Pancreas (tissue), 10 donors: ENCODE results near the gene GJD2. TPM values are rescaled to one million over a fixed set of nuclear protein-coding genes. Genes with fewer than 3 reads are reported as not detected.

ENCODE experiments used
- ATAC-seq, 4 donors: fragments of 200-7000 bp; cut with Tn5 transposase; one replicate each; pipeline versions ENCODE4 v1.8.0 to v1.9.1; 2020; ENCODE audit warnings: mild to moderate bottlenecking in 4 of 4, moderate library complexity in 4 of 4
- DNase-seq, 6 donors: peaks; one replicate each; pipeline ENCODE4 v3.0.0-alpha.2; 2020
- FAIRE-seq: peaks from 2 replicates; lab custom pipeline; 2012; peaks lifted over from hg19 to GRCh38; lab: Jason Lieb, UNC
- H3K27ac ChIP-seq, 4 donors: fragments of 200-600 bp; sonication (generic); 1 replicate in 3 of 4; 2 replicates in 1 of 4; pipeline versions ENCODE4 v1.5.0 to v1.8.0; 2020
- H3K27me3 ChIP-seq, 4 donors: fragments of 200-600 bp; one replicate each; pipeline ENCODE4 v1.8.0; 2021
- H3K36me3 ChIP-seq, 3 donors: fragments of 200-600 bp; sonication (generic) in 1 of 3; one replicate each; pipeline versions ENCODE4 v1.5.0 to v1.8.0; 2020 to 2021
- H3K4me1 ChIP-seq, 3 donors: fragments of 200-600 bp; one replicate each; pipeline ENCODE4 v1.8.0; 2021
- H3K4me3 ChIP-seq, 4 donors: fragments of 200-600 bp; sonication (generic) in 2 of 4; one replicate each; pipeline versions ENCODE4 v1.5.0 to v1.8.0; 2020 to 2021
- H3K9me3 ChIP-seq, 4 donors: fragments of 200-600 bp; one replicate each; pipeline ENCODE4 v1.8.0; 2021
- WGBS, 2 donors: extraction: QIAGEN DNeasy Blood & Tissue Kit; methylation state at CpG; one replicate each; pipeline ENCODE4 v1.1.7; 2013; 5-methylcytosine and 5-hydroxymethylcytosine counted together
- intact Hi-C, 3 donors: fragments of 100-400 bp; cut with DNase I; formaldehyde crosslinking; loops; one replicate each; pipeline versions ENCODE4 v1.11.1 to v1.14.2; 2022
- polyA plus RNA-seq, 2 donors: library from polyadenylated mRNA; stranded (reverse); fragments of 200-250 nt; gene quantifications; one replicate each; pipeline ENCODE4 v1.2.3, GENCODE V29; 2013
- total RNA-seq, 6 donors: library from RNA; stranded (reverse); fragmentation: NEBNext Ultra II Directional in 4 of 6; extraction: Animal tissue kit (Norgen Biotek cat#: 25700) in 4 of 6; gene quantifications; one replicate each; pipeline versions ENCODE4 v1.2.1 to v1.2.4, GENCODE V29; 2021 to 2023
- TF ChIP-seq, protein P1 (sequence below), 4 donors: fragments of 200-600 bp; sonication (generic) in 3 of 4; IDR thresholded peaks; one replicate each; pipeline versions ENCODE4 v1.5.0 to v1.8.0; 2021; ENCODE audit warnings: antibody characterized with exemption in 4 of 4
- donor health status: healthy with polysubstance abuse.
- donor health status: DM: no; HTN: no; CAD: no; lungs with moderate emphysema.
- donor health status: DM: no; HTN: no; CAD: no.
- donor health status: control.
- donor health status: control.
- donor health status: Bipolar disorder and iron deficiency.
- donor health status: DM: yes; HTN: yes; CAD: no.
- donor health status: DM: no; HTN: no; CAD: no.
- donor health status: DM: no; HTN: no; CAD: no.
- donor health status: DM: yes; HTN: yes; CAD: no.

GJD2 gene
- 1 to 10 TPM in 5 of 6 donors, under 1 TPM in 1; 0.88 to 4.3 (median 2.3) TPM for total RNA-seq
- polyA plus RNA-seq, result 10 to 100 TPM in 1 of 2 donors, 1 to 10 TPM in 1; 5.2 to 25.5 TPM

DNA sequence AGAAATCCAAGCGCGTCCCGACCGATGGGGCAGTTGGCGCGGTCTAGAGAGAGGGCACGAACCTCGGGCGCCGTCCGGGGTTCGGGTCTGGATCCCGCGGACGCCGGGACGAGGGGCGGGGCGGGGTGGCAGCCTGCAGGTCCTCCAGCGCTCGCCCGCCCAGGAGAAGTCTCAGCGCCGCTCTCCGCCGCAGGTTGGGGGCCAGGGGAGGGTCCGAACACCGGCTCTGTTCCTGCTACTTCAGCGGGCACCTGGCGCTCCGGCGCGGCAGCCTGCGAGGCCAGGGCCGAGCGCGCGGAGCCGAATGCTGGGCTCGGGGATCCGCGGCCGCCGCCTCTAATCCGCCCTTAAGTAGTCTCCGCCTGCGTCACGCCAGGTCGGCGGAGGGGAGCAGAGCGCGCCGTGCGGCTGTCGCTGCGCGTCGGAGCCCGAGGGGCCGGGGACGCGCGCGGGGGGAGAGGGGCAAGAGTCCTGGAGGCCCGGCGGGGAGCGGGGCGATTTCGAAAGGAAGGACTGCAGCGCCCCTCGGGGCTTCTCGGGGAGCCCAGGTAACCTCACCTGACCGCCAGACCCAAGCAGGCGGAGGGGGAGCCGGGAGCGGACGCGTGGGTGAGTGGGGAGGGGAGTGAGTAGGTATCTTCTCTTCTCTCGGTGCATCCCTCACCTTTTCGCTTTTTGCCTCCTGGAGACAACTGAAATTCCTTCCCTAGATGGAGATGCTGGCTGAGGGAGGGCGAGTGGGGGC, at the start of gene GJD2:
Gene GJD2, minus strand, starts transcription at position 325 of the 745 bp plus-strand sequence. CDS start 510 bp downstream, outside the sequence.
- Histone ChIP-seq H3K9me3 (no peaks in the 10 kb centered on the region), H3K36me3 (no peaks in the 10 kb centered on the region), H3K27ac (peak within 1 kb of the TSS in 1 of 4 donors; percentile 5), H3K4me1 (peaks cover 0 to 3% (median 0%) of the 10 kb centered on the region in 3 donors), H3K4me3 (peak within 1 kb of the TSS in 3 of 4 donors; percentile 10 to 46 (median 24)), H3K27me3 (peaks cover 0 to 24% (median 3%) of the 10 kb centered on the region in 4 donors)
- intact Hi-C loops, result no loop called here
- ATAC-seq (peak; percentile 17 to 80 (median 70)), DNase-seq (peak in 4 of 6 donors; percentile 14 to 75 (median 40)), FAIRE-seq (no peak)
- 1% methylated on average over 66 to 81 of the region's 81 CpGs for WGBS, 2 donors
- TF ChIP-seq, protein P1, sequence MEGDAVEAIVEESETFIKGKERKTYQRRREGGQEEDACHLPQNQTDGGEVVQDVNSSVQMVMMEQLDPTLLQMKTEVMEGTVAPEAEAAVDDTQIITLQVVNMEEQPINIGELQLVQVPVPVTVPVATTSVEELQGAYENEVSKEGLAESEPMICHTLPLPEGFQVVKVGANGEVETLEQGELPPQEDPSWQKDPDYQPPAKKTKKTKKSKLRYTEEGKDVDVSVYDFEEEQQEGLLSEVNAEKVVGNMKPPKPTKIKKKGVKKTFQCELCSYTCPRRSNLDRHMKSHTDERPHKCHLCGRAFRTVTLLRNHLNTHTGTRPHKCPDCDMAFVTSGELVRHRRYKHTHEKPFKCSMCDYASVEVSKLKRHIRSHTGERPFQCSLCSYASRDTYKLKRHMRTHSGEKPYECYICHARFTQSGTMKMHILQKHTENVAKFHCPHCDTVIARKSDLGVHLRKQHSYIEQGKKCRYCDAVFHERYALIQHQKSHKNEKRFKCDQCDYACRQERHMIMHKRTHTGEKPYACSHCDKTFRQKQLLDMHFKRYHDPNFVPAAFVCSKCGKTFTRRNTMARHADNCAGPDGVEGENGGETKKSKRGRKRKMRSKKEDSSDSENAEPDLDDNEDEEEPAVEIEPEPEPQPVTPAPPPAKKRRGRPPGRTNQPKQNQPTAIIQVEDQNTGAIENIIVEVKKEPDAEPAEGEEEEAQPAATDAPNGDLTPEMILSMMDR (IDR thresholded peaks at IDR 0.05), result no peak

DNA sequence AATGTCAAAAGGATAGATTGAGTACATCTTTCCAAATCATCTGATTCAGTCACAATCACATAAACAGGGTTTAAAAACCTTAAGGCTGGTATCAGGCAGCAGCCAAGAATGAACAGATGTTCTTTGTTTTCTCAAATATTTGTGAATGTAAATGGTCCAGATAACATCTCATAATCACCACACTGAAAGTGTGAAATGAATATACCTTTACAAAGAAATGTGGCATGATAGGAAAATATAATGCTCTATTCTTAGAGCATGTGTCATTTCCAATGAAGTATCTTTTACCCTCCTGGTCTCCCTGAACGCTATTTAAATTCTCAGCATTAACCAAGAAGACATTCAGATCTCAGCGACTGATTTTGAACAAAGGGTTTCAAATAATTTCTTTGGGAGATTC, 49.3 kb upstream of the GJD2 start:
- ATAC-seq, result peak in 1 of 4 donors; percentile 50
- intact Hi-C loops, result no loop called here
- 51 to 56% methylated on average over 2 of the region's 2 CpGs for WGBS, 2 donors
- Histone ChIP-seq H3K27ac (no peak overlapping the region), H3K36me3 (no peaks in the 10 kb centered on the region), H3K9me3 (no peaks in the 10 kb centered on the region), H3K4me1 (no peaks in the 10 kb centered on the region), H3K4me3 (no peak overlapping the region), H3K27me3 (no peaks in the 10 kb centered on the region)
- DNase-seq, result no peak
- TF ChIP-seq, protein P1 (IDR thresholded peaks at IDR 0.05), result no peak
- no peak for FAIRE-seq

DNA sequence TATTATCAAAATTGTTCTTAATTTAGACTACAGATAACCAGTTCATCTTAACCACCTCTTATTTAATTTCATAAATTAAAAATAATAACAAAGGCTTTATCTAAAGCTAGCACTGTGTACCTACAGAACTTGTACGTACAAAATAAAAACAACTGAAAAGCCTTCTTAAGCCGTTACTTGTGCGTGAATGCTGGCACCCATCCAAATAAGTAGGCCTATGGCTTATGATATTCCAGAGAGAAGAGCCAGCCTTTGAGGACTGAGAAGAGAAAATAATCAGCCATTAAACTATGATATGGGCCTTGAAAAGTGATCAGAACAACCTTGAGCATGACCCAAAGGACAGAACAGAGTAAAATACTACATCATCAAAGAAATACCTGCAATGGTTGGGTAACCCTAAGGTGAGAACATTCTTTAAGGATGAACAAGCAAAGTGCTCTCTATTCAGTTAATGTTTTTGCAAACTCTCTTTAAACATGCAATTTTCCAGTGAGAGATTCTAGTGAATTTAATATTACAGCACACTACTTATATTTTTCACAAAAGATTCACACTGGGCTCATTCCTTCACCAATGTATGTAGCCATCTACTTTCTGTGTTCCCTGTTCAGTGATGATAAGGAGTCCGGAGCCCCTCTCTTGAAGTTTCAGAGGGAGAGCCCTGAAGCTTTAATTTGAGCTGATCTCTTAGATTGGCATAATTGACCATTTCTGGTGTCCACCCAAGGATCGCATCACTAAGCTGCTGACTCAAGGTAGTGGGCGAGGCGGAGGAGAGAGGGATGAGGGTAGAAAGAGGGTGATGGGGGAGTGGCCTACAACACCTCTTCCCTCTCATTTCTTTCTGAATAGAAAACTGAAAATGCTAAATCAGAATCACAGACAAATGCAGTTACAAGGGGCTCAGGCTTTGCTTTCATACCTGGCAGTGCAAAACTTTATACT, 48.3 kb upstream of the GJD2 start:
- FAIRE-seq, result no peak
- WGBS, 2 donors, result 89 to 90% methylated on average over 7 of the region's 7 CpGs
- H3K4me3 ChIP-seq, result no peak overlapping the region

DNA sequence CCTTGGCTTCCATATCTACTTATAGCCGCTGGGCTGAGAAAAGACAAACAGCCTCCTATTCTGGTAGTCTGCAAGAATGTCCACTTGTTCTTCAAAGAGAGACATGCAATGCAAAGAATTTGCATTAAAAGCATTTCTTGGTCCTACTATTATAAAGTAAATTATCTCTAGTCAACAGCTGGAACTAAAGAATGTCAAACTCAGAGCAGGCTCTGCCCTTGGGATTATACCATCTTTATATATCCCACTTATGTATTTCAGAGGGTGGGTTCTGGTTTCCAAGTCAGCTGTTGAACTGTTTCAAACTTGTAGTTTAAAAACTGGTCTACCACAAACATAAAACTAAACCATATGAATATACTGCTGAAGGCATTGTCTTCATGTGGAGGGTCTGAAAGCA, 47.6 kb upstream of the GJD2 start:
- FAIRE-seq, result no peak
- intact Hi-C loops, result no loop called here
- no peaks in the 10 kb centered on the region for H3K27me3 ChIP-seq
- H3K4me1 ChIP-seq, result no peaks in the 10 kb centered on the region
- TF ChIP-seq, protein P1 (IDR thresholded peaks at IDR 0.05), result no peak
- no peak overlapping the region for H3K27ac ChIP-seq
- no peaks in the 10 kb centered on the region for H3K36me3 ChIP-seq
- H3K9me3 ChIP-seq, result no peaks in the 10 kb centered on the region
- WGBS, 2 donors, result 97 to 99% methylated on average over 1 of the region's 1 CpG
- ATAC-seq, result no peak
- H3K4me3 ChIP-seq, result no peak overlapping the region
- DNase-seq, result no peak

More for the DNA sequence above, 48.3 kb upstream of the GJD2 start:
- H3K9me3 ChIP-seq, result no peaks in the 10 kb centered on the region
- DNase-seq, result no peak
- TF ChIP-seq, protein P1 (IDR thresholded peaks at IDR 0.05), result no peak
- no peaks in the 10 kb centered on the region for H3K36me3 ChIP-seq
- no peak for ATAC-seq
- H3K27me3 ChIP-seq, result no peaks in the 10 kb centered on the region
- H3K4me1 ChIP-seq, result no peaks in the 10 kb centered on the region
- H3K27ac ChIP-seq, result no peak overlapping the region
- intact Hi-C loops, result no loop called here
